ENCODE data around the gene ABTB1. TPM values are rescaled to one million over a fixed set of nuclear protein-coding genes. Genes with fewer than 3 reads are reported as not detected.

Gene ABTB1
- total RNA-seq, 6 experiments from 2014 or later = 9.4 to 20.3 (median 12.2) TPM

DNA sequence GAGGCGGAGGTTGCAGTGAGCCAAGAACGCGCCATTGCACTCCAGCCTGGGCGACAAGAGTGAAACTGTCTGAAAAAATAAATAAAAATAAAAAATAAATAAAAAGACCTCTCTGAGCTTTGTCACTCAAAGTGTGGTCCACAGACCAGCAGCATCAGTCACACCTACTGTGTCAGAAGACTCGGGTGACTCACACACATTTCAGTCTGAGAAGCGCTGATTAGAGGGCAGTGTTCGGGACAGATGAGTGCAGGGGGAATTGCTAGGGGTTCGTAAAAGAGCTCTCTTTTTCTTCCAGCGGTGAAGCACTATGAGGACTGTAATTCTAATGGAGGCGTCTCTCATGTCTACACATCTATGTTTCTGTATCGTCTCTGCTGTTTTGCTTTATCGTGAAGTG lies 38.1 kb upstream of the ABTB1 start:
- H3K27ac ChIP-seq = no peak overlapping the region
- DNase-seq = no peak
- no peaks in the 10 kb centered on the region for H3K36me3 ChIP-seq
- no peak for TF ChIP-seq POLR2A (IDR thresholded peaks at IDR 0.05)
- TF ChIP-seq, protein P1, sequence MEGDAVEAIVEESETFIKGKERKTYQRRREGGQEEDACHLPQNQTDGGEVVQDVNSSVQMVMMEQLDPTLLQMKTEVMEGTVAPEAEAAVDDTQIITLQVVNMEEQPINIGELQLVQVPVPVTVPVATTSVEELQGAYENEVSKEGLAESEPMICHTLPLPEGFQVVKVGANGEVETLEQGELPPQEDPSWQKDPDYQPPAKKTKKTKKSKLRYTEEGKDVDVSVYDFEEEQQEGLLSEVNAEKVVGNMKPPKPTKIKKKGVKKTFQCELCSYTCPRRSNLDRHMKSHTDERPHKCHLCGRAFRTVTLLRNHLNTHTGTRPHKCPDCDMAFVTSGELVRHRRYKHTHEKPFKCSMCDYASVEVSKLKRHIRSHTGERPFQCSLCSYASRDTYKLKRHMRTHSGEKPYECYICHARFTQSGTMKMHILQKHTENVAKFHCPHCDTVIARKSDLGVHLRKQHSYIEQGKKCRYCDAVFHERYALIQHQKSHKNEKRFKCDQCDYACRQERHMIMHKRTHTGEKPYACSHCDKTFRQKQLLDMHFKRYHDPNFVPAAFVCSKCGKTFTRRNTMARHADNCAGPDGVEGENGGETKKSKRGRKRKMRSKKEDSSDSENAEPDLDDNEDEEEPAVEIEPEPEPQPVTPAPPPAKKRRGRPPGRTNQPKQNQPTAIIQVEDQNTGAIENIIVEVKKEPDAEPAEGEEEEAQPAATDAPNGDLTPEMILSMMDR (IDR thresholded peaks at IDR 0.05) = no peak
- H3K4me1 ChIP-seq = peaks cover 0 to 3% (median 0%) of the 10 kb centered on the region in 4 donors
- no peak overlapping the region for H3K4me3 ChIP-seq
- no peaks in the 10 kb centered on the region for H3K9me3 ChIP-seq
- no peaks in the 10 kb centered on the region for H3K27me3 ChIP-seq
- no peak for ATAC-seq
- WGBS (ENCODE audit: insufficient coverage, low coverage, low lambda C conversion rate, missing lambda C conversion rate) = 78% methylated on average over 5 of the region's 12 CpGs
- intact Hi-C loops (cut with DNase I) = no loop called here

DNA sequence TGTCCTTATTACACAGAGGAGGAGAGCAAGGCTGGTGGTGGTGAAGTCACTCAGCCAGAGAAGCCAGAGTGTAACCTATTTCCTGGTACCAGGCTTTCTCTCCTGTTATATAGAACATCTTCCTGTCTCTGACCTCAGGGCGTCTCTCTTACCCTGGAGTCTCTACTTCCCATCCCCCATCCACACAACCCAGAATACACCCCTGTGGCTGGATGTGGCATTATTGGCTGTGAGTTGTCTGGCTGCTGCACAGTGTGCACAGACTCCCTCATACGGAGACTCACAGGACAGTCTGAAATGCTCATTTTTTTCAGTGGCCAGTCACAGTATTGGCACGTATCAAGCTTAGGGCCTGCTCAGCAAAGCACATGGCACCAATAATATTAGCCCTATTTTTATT lies 35.2 kb upstream of the ABTB1 start:
- intact Hi-C loops (cut with DNase I) = no loop called here
- ATAC-seq = peak in 1 of 4 donors; percentile 26
- Histone ChIP-seq H3K27me3 (no peaks in the 10 kb centered on the region), H3K4me3 (no peak overlapping the region), H3K27ac (no peak overlapping the region), H3K9me3 (no peaks in the 10 kb centered on the region), H3K36me3 (no peaks in the 10 kb centered on the region), H3K4me1 (no peaks in the 10 kb centered on the region)
- TF ChIP-seq, protein P1 (IDR thresholded peaks at IDR 0.05) = no peak
- no peak for TF ChIP-seq POLR2A (IDR thresholded peaks at IDR 0.05)
- WGBS (ENCODE audit: insufficient coverage, low coverage, low lambda C conversion rate, missing lambda C conversion rate) = 65% methylated on average over 2 of the region's 3 CpGs
- DNase-seq = no peak

DNA sequence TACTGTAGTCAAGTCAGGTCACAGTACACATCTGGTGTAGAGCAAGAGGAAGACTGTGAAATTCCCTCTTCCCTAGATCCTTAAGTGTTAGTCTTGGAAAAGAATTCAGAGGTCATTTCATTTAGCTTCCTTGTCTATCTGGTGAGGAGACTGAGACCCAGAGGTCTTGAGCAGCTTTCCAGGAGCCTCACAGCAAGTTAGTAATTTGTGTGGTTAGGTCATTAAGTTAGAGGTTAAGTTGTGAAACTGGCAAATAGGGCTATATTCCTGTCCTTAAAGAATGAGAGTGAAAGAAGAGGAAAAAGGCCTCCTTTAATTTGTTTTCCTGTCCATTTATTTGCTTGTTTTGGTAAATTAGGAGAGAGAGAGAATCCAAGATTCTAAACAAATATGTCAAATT lies 34.8 kb upstream of the ABTB1 start:
- no peaks in the 10 kb centered on the region for H3K9me3 ChIP-seq
- intact Hi-C loops (cut with DNase I) = no loop called here
- no peak overlapping the region for H3K27ac ChIP-seq
- no peak for TF ChIP-seq POLR2A (IDR thresholded peaks at IDR 0.05)
- TF ChIP-seq, protein P1 (IDR thresholded peaks at IDR 0.05) = no peak
- H3K36me3 ChIP-seq = no peaks in the 10 kb centered on the region
- ATAC-seq (no peak), DNase-seq (no peak)
- no peaks in the 10 kb centered on the region for H3K27me3 ChIP-seq
- no peaks in the 10 kb centered on the region for H3K4me1 ChIP-seq
- H3K4me3 ChIP-seq = no peak overlapping the region

DNA sequence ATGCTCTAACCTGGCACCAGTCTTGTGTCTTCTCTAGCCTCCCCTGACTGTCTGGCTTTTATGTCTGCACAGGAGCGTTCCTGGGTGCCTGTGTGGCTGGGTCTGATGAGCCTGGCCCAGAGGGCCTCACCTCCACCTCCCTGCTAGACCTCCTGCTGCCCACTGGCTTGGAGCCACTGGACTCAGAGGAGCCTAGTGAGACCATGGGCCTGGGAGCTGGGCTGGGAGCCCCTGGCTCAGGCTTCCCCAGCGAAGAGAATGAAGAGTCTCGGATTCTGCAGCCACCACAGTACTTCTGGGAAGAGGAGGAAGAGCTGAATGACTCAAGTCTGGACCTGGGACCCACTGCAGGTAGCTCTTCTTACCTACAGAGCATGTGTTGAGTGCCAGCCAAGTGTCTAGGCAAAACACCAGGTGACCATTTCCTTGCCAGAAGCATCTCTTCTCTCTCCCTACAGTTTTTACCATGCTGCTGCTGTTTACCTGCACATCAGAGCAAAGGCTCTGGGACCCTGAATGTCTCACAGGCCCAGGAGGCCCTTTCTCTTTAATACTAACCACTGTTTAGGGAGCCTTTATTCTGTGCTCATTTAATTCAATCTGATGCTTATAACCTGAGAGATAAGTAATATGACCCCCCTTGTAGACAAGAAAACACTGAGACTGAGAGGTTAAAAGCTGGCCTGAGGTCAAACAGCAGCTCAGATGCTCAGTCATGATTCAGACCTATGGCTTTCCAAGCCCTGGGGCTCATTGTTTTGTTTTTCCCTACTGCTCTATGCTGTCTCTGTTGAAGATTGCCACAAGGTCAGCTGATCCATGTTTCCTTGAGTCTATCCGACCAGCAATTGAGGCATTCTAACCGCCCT lies 33.3 kb upstream of the ABTB1 start:
- intact Hi-C loops (cut with DNase I) = no loop called here
- no peak overlapping the region for H3K27ac ChIP-seq

DNA sequence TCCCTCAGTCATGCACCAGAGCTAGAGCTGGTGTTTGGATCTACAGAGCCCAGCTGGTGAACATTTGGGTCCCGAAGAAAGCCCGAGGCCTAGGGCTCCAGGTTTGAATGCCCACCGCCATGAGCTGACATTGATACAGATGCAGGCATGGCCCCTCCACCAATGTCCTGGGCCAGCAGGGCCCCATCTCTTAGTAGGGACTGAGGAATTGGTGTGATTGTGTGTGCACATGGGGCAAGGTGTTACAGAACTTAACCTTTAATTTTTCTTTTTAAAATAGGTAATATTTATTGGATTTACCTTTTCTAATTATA lies 32.8 kb upstream of the ABTB1 start:
- no peaks in the 10 kb centered on the region for H3K9me3 ChIP-seq
- no peaks in the 10 kb centered on the region for H3K4me1 ChIP-seq
- H3K36me3 ChIP-seq = no peaks in the 10 kb centered on the region
- H3K27ac ChIP-seq = no peak overlapping the region
- 100% methylated on average over 3 of the region's 3 CpGs for WGBS (ENCODE audit: insufficient coverage, low coverage, low lambda C conversion rate, missing lambda C conversion rate)
- no peaks in the 10 kb centered on the region for H3K27me3 ChIP-seq
- TF ChIP-seq POLR2A (IDR thresholded peaks at IDR 0.05) = no peak
- TF ChIP-seq, protein P1 (IDR thresholded peaks at IDR 0.05) = no peak
- DNase-seq = no peak
- no peak overlapping the region for H3K4me3 ChIP-seq
- intact Hi-C loops (cut with DNase I) = no loop called here
- no peak for ATAC-seq

More for the DNA sequence above, 33.3 kb upstream of the ABTB1 start:
- Histone ChIP-seq H3K27me3 (no peaks in the 10 kb centered on the region), H3K36me3 (no peaks in the 10 kb centered on the region), H3K4me1 (no peaks in the 10 kb centered on the region), H3K4me3 (no peak overlapping the region), H3K9me3 (no peaks in the 10 kb centered on the region)
- 78% methylated on average over 4 of the region's 5 CpGs for WGBS (ENCODE audit: insufficient coverage, low coverage, low lambda C conversion rate, missing lambda C conversion rate)
- no peak for DNase-seq
- peak in 1 of 4 donors; percentile 29 for ATAC-seq
- TF ChIP-seq POLR2A (IDR thresholded peaks at IDR 0.05) = no peak

Data from right lobe of liver (tissue), 6 donors.